Measurements from ENCODE around the gene KCMF1.
A peak's percentile ranks its signal among the peaks of the same experiment; 100 is the strongest.

KCMF1 gene

GRCh38 chr2:84970868-84971509 is at the start of gene KCMF1:
KCMF1 (plus strand) TSS chr2:84971161; CDS start chr2:84971452, 291 bp downstream.
- TF ChIP-seq JUND (IDR thresholded peaks at IDR 0.05; ENCODE audit: low read depth) = no peak
- DNase-seq (ENCODE audit: low read depth in 1 of 2, low spot score in 1 of 2) = peak; percentile 69 to 72
- in situ Hi-C loops (cut with HindIII; ENCODE audit: low pct_unique_long_range_greater_than_20kb, low sequenced_read_pairs) = no loop called here

- TF ChIP-seq JUND (IDR thresholded peaks at IDR 0.05; ENCODE audit: low read depth) = no peak
- DNase-seq (ENCODE audit: low read depth in 1 of 2, low spot score in 1 of 2) = no peak
- in situ Hi-C loops (cut with HindIII; ENCODE audit: low pct_unique_long_range_greater_than_20kb, low sequenced_read_pairs) = no loop called here
These were observed 48.0 kb upstream of the KCMF1 start for GRCh38 chr2:84923009-84923408.

GRCh38 chr2:84924173-84925106 is 46.5 kb upstream of the KCMF1 start:
- peak in 1 of 2 experiments; percentile 83 for DNase-seq (ENCODE audit: low read depth in 1 of 2, low spot score in 1 of 2)
- in situ Hi-C loops (cut with HindIII; ENCODE audit: low pct_unique_long_range_greater_than_20kb, low sequenced_read_pairs) = no loop called here
- no peak for TF ChIP-seq JUND (IDR thresholded peaks at IDR 0.05; ENCODE audit: low read depth)

GRCh38 chr2:84925336-84925723 is 45.6 kb upstream of the KCMF1 start:
- in situ Hi-C loops (cut with HindIII; ENCODE audit: low pct_unique_long_range_greater_than_20kb, low sequenced_read_pairs) = no loop called here

GRCh38 chr2:84925724-84926376 is 45.1 kb upstream of the KCMF1 start:
- no peak for TF ChIP-seq JUND (IDR thresholded peaks at IDR 0.05; ENCODE audit: low read depth)
- DNase-seq (ENCODE audit: low read depth in 1 of 2, low spot score in 1 of 2) = peak; percentile 53 to 96
- in situ Hi-C loops (cut with HindIII; ENCODE audit: low pct_unique_long_range_greater_than_20kb, low sequenced_read_pairs) = no loop called here

More at GRCh38 chr2:84925336-84925723, 45.6 kb upstream of the KCMF1 start:
- TF ChIP-seq JUND (IDR thresholded peaks at IDR 0.05; ENCODE audit: low read depth) = no peak
- no peak for DNase-seq (ENCODE audit: low read depth in 1 of 2, low spot score in 1 of 2)

GRCh38 chr2:84927275-84927627 is 43.7 kb upstream of the KCMF1 start:
- in situ Hi-C loops (cut with HindIII; ENCODE audit: low pct_unique_long_range_greater_than_20kb, low sequenced_read_pairs) = no loop called here

GRCh38 chr2:84931384-84931821 is 39.6 kb upstream of the KCMF1 start:
- DNase-seq (ENCODE audit: low read depth in 1 of 2, low spot score in 1 of 2) = no peak
- TF ChIP-seq JUND (IDR thresholded peaks at IDR 0.05; ENCODE audit: low read depth) = no peak
- in situ Hi-C loops (cut with HindIII; ENCODE audit: low pct_unique_long_range_greater_than_20kb, low sequenced_read_pairs) = no loop called here

More at GRCh38 chr2:84927275-84927627, 43.7 kb upstream of the KCMF1 start:
- TF ChIP-seq JUND (IDR thresholded peaks at IDR 0.05; ENCODE audit: low read depth) = no peak
- DNase-seq (ENCODE audit: low read depth in 1 of 2, low spot score in 1 of 2) = no peak

- no peak for DNase-seq (ENCODE audit: low read depth in 1 of 2, low spot score in 1 of 2)
- TF ChIP-seq JUND (IDR thresholded peaks at IDR 0.05; ENCODE audit: low read depth) = no peak
- in situ Hi-C loops (cut with HindIII; ENCODE audit: low pct_unique_long_range_greater_than_20kb, low sequenced_read_pairs) = no loop called here
These were observed 32.6 kb upstream of the KCMF1 start for GRCh38 chr2:84938194-84938879.

GRCh38 chr2:84939426-84940087 is 31.4 kb upstream of the KCMF1 start:
- TF ChIP-seq JUND (IDR thresholded peaks at IDR 0.05; ENCODE audit: low read depth) = no peak
- DNase-seq (ENCODE audit: low read depth in 1 of 2, low spot score in 1 of 2) = no peak
- in situ Hi-C loops (cut with HindIII; ENCODE audit: low pct_unique_long_range_greater_than_20kb, low sequenced_read_pairs) = no loop called here

GRCh38 chr2:84940088-84940470 is 30.9 kb upstream of the KCMF1 start:
- TF ChIP-seq JUND (IDR thresholded peaks at IDR 0.05; ENCODE audit: low read depth) = no peak
- in situ Hi-C loops (cut with HindIII; ENCODE audit: low pct_unique_long_range_greater_than_20kb, low sequenced_read_pairs) = no loop called here
- no peak for DNase-seq (ENCODE audit: low read depth in 1 of 2, low spot score in 1 of 2)

GRCh38 chr2:84940831-84941412 is 30.0 kb upstream of the KCMF1 start:
- TF ChIP-seq JUND (IDR thresholded peaks at IDR 0.05; ENCODE audit: low read depth) = no peak
- DNase-seq (ENCODE audit: low read depth in 1 of 2, low spot score in 1 of 2) = no peak
- in situ Hi-C loops (cut with HindIII; ENCODE audit: low pct_unique_long_range_greater_than_20kb, low sequenced_read_pairs) = no loop called here

All from T47D (cell line).